Prostate gland (tissue), 2 donors: ENCODE data around the gene TSR2.

ENCODE experiments used
- CTCF ChIP-seq, 4 experiments: fragments of 200-600 bp in 2 of 4; fragments of 450-650 bp in 2 of 4; sonication (generic) in 2 of 4; IDR thresholded peaks; 1 replicate in 3 of 4; 2 replicates in 1 of 4; pipeline ENCODE4 v1.5.1; 2016 to 2019; ENCODE audit warnings: antibody characterized with exemption in 4 of 4, mild to moderate bottlenecking in 2 of 4, moderate library complexity in 2 of 4
- POLR2A ChIP-seq: fragments of 450-650 bp; IDR thresholded peaks from one replicate; pipeline ENCODE4 v1.6.1; 2016; ENCODE audit warnings: antibody characterized with exemption, mild to moderate bottlenecking

GRCh38 chrX:54444752-54445151 is 4.5 kb downstream of the TSR2 start:
- TF ChIP-seq CTCF (IDR thresholded peaks at IDR 0.05), result no peak
- no peak for TF ChIP-seq POLR2A
